HUES6 (cell line): ENCODE results near the gene HIP1R.
"Not testable (repeated sequence)": the region's sequence is repeated elsewhere in the genome, so short reads cannot be mapped to it uniquely, and the experiment has no call there.

Experiments used
- H3K27ac ChIP-seq: 2 replicates; pipeline ENCODE4 v1.7.0; 2013; ENCODE audit warnings: low read depth, mild to moderate bottlenecking, low read length, inconsistent platforms
- H3K27me3 ChIP-seq: 2 replicates; pipeline ENCODE4 v1.6.1; 2013; ENCODE audit warnings: low read length; ENCODE audit not compliant: control insufficient read depth, insufficient read depth
- H3K36me3 ChIP-seq: 2 replicates; pipeline ENCODE4 v1.6.1; 2013; ENCODE audit warnings: low read length; ENCODE audit not compliant: control insufficient read depth, insufficient read depth
- H3K4me1 ChIP-seq: 2 replicates; pipeline ENCODE4 v1.6.1; 2013; ENCODE audit warnings: low read length; ENCODE audit not compliant: control insufficient read depth, insufficient read depth
- H3K4me3 ChIP-seq: 2 replicates; pipeline ENCODE4 v1.5.1; 2013; ENCODE audit warnings: low read depth, low read length
- H3K9ac ChIP-seq: one replicate; pipeline ENCODE4 v1.6.1; 2013; ENCODE audit warnings: mild to moderate bottlenecking, low read length
- H3K9me3 ChIP-seq: 2 replicates; pipeline ENCODE4 v1.6.1; 2013; ENCODE audit warnings: low read depth, low read length; ENCODE audit not compliant: control insufficient read depth, insufficient read depth

Gene HIP1R

GRCh38 chr12:122873540-122873939 is 38.3 kb downstream of the HIP1R start:
- Histone ChIP-seq H3K9me3 (no peaks in the 10 kb centered on the region), H3K9ac (no peak overlapping the region), H3K4me3 (no peak overlapping the region), H3K4me1 (peaks cover 42% of the 10 kb centered on the region), H3K36me3 (peaks cover 22% of the 10 kb centered on the region), H3K27me3 (peaks cover 98% of the 10 kb centered on the region), H3K27ac (no peak overlapping the region)

- H3K9ac ChIP-seq: no peak overlapping the region
- H3K4me3 ChIP-seq: no peak overlapping the region
- peaks cover 42% of the 10 kb centered on the region for H3K4me1 ChIP-seq
- H3K27me3 ChIP-seq: peaks cover 97% of the 10 kb centered on the region
- H3K27ac ChIP-seq: no peak overlapping the region
- H3K36me3 ChIP-seq: peaks cover 17% of the 10 kb centered on the region
- H3K9me3 ChIP-seq: no peaks in the 10 kb centered on the region
Measured at GRCh38 chr12:122874081-122874480, 38.8 kb downstream of the HIP1R start.

- Histone ChIP-seq H3K36me3 (peaks cover 2% of the 10 kb centered on the region; the same call in 1 of the 2 replicates), H3K9ac (no peak overlapping the region), H3K4me1 (peaks cover 46% of the 10 kb centered on the region)
Measured at GRCh38 chr12:122875590-122876220, 40.4 kb downstream of the HIP1R start.

GRCh38 chr12:122876281-122876680 is 41.0 kb downstream of the HIP1R start:
- peaks cover 45% of the 10 kb centered on the region for H3K4me1 ChIP-seq
- H3K27ac ChIP-seq, H3K36me3 ChIP-seq, H3K4me3 ChIP-seq, H3K9me3 ChIP-seq, H3K9ac ChIP-seq: not testable (repeated sequence)
- H3K27me3 ChIP-seq: peaks cover 97% of the 10 kb centered on the region

More at GRCh38 chr12:122875590-122876220, 40.4 kb downstream of the HIP1R start:
- no peaks in the 10 kb centered on the region for H3K9me3 ChIP-seq
- no peak overlapping the region for H3K4me3 ChIP-seq
- no peak overlapping the region for H3K27ac ChIP-seq
- peaks cover 97% of the 10 kb centered on the region for H3K27me3 ChIP-seq

- Histone ChIP-seq H3K27me3 (peaks cover 97% of the 10 kb centered on the region), H3K9ac (no peak overlapping the region), H3K9me3 (no peaks in the 10 kb centered on the region), H3K27ac (no peak overlapping the region), H3K4me3 (no peak overlapping the region), H3K4me1 (peaks cover 41% of the 10 kb centered on the region), H3K36me3 (no peaks in the 10 kb centered on the region)
Measured at GRCh38 chr12:122876731-122877130, 41.5 kb downstream of the HIP1R start.

- Histone ChIP-seq H3K9ac (no peak overlapping the region), H3K4me3 (no peak overlapping the region), H3K27me3 (peaks cover 86% of the 10 kb centered on the region), H3K9me3 (no peaks in the 10 kb centered on the region), H3K36me3 (no peaks in the 10 kb centered on the region), H3K27ac (no peak overlapping the region), H3K4me1 (peaks cover 23% of the 10 kb centered on the region)
Measured at GRCh38 chr12:122878780-122879612, 43.7 kb downstream of the HIP1R start.

- H3K4me3 ChIP-seq: no peak overlapping the region
- H3K9ac ChIP-seq: no peak overlapping the region
- H3K27ac ChIP-seq: no peak overlapping the region
- no peaks in the 10 kb centered on the region for H3K36me3 ChIP-seq
- peaks cover 74% of the 10 kb centered on the region for H3K27me3 ChIP-seq
- peaks cover 17% of the 10 kb centered on the region for H3K4me1 ChIP-seq
- H3K9me3 ChIP-seq: no peaks in the 10 kb centered on the region
Measured at GRCh38 chr12:122880155-122880667, 45.0 kb downstream of the HIP1R start.

GRCh38 chr12:122880668-122881067 is 45.4 kb downstream of the HIP1R start:
- peaks cover 12% of the 10 kb centered on the region for H3K4me1 ChIP-seq
- no peak overlapping the region for H3K4me3 ChIP-seq
- H3K36me3 ChIP-seq: no peaks in the 10 kb centered on the region
- no peaks in the 10 kb centered on the region for H3K9me3 ChIP-seq
- H3K9ac ChIP-seq: no peak overlapping the region
- H3K27me3 ChIP-seq: peaks cover 69% of the 10 kb centered on the region
- no peak overlapping the region for H3K27ac ChIP-seq

- H3K9me3 ChIP-seq: no peaks in the 10 kb centered on the region
- peaks cover 19% of the 10 kb centered on the region for H3K4me1 ChIP-seq
- H3K36me3 ChIP-seq: no peaks in the 10 kb centered on the region
- H3K4me3 ChIP-seq: no peak overlapping the region
- peaks cover 50% of the 10 kb centered on the region for H3K27me3 ChIP-seq
- H3K9ac ChIP-seq: no peak overlapping the region
- H3K27ac ChIP-seq: no peak overlapping the region
Measured at GRCh38 chr12:122882908-122883558, 47.8 kb downstream of the HIP1R start.

- H3K4me1 ChIP-seq: peaks cover 31% of the 10 kb centered on the region
- no peaks in the 10 kb centered on the region for H3K36me3 ChIP-seq
- H3K27ac ChIP-seq: no peak overlapping the region
- no peak overlapping the region for H3K9ac ChIP-seq
- H3K27me3 ChIP-seq: peaks cover 39% of the 10 kb centered on the region
- no peaks in the 10 kb centered on the region for H3K9me3 ChIP-seq
- H3K4me3 ChIP-seq: no peak overlapping the region
Measured at GRCh38 chr12:122884091-122884826, 49.0 kb downstream of the HIP1R start.
